Measurements from ENCODE around the gene ZNF488.

ZNF488 gene

GRCh38 chr10:47361293-47361692 lies 22.8 kb downstream of the ZNF488 start:
- no peak overlapping the region for H3K9ac ChIP-seq
- H4K20me1 ChIP-seq (ENCODE audit: insufficient read depth): no peaks in the 10 kb centered on the region
- no peak overlapping the region for H2AFZ ChIP-seq (ENCODE audit: low read depth)
- H3K4me2 ChIP-seq: no peak overlapping the region
- no peaks in the 10 kb centered on the region for H3K4me1 ChIP-seq (ENCODE audit: low read depth, poor library complexity, severe bottlenecking)
- no peak overlapping the region for H3K4me3 ChIP-seq (IDR thresholded peaks at IDR 0.05; ENCODE audit: insufficient read depth, low read depth, low read length)
- H3K27me3 ChIP-seq (ENCODE audit: insufficient read depth, low read depth): no peaks in the 10 kb centered on the region
- no peak overlapping the region for H3K27ac ChIP-seq
- no peaks in the 10 kb centered on the region for H3K36me3 ChIP-seq (ENCODE audit: insufficient read depth)
- peak; percentile 61; the same call in 1 of the 2 replicates for TF ChIP-seq CTCF (conservative IDR thresholded peaks at IDR 0.05; ENCODE audit: low read depth, low read length)
- no peaks in the 10 kb centered on the region for H3K79me2 ChIP-seq (ENCODE audit: insufficient read depth, low read depth)

- H3K27ac ChIP-seq: no peak overlapping the region
- TF ChIP-seq CTCF (conservative IDR thresholded peaks at IDR 0.05; ENCODE audit: low read depth, low read length): no peak
These were observed 23.6 kb downstream of the ZNF488 start for GRCh38 chr10:47360419-47361040.

GRCh38 chr10:47359626-47360418 lies 24.3 kb downstream of the ZNF488 start:
- no peaks in the 10 kb centered on the region for H4K20me1 ChIP-seq (ENCODE audit: insufficient read depth)
- no peak overlapping the region for H3K4me3 ChIP-seq (IDR thresholded peaks at IDR 0.05; ENCODE audit: insufficient read depth, low read depth, low read length)
- no peak overlapping the region for H3K27ac ChIP-seq
- no peak overlapping the region for H3K4me2 ChIP-seq
- H3K4me1 ChIP-seq (ENCODE audit: low read depth, poor library complexity, severe bottlenecking): no peaks in the 10 kb centered on the region
- no peak overlapping the region for H2AFZ ChIP-seq (ENCODE audit: low read depth)
- no peak overlapping the region for H3K9ac ChIP-seq
- H3K79me2 ChIP-seq (ENCODE audit: insufficient read depth, low read depth): no peaks in the 10 kb centered on the region
- H3K27me3 ChIP-seq (ENCODE audit: insufficient read depth, low read depth): no peaks in the 10 kb centered on the region
- no peaks in the 10 kb centered on the region for H3K36me3 ChIP-seq (ENCODE audit: insufficient read depth)
- no peak for TF ChIP-seq CTCF (conservative IDR thresholded peaks at IDR 0.05; ENCODE audit: low read depth, low read length)

More at GRCh38 chr10:47360419-47361040, 23.6 kb downstream of the ZNF488 start:
- Histone ChIP-seq H3K79me2 (ENCODE audit: insufficient read depth, low read depth) (no peaks in the 10 kb centered on the region), H4K20me1 (ENCODE audit: insufficient read depth) (no peaks in the 10 kb centered on the region), H3K36me3 (ENCODE audit: insufficient read depth) (no peaks in the 10 kb centered on the region), H3K27me3 (ENCODE audit: insufficient read depth, low read depth) (no peaks in the 10 kb centered on the region), H3K4me1 (ENCODE audit: low read depth, poor library complexity, severe bottlenecking) (no peaks in the 10 kb centered on the region), H3K4me3 (IDR thresholded peaks at IDR 0.05; ENCODE audit: insufficient read depth, low read depth, low read length) (no peak overlapping the region), H3K9ac (no peak overlapping the region), H2AFZ (ENCODE audit: low read depth) (no peak overlapping the region), H3K4me2 (no peak overlapping the region)

GRCh38 chr10:47359101-47359500 lies 25.0 kb downstream of the ZNF488 start:
- H3K4me3 ChIP-seq (IDR thresholded peaks at IDR 0.05; ENCODE audit: insufficient read depth, low read depth, low read length): no peak overlapping the region
- no peaks in the 10 kb centered on the region for H3K79me2 ChIP-seq (ENCODE audit: insufficient read depth, low read depth)
- H4K20me1 ChIP-seq (ENCODE audit: insufficient read depth): no peaks in the 10 kb centered on the region
- no peaks in the 10 kb centered on the region for H3K36me3 ChIP-seq (ENCODE audit: insufficient read depth)
- no peaks in the 10 kb centered on the region for H3K4me1 ChIP-seq (ENCODE audit: low read depth, poor library complexity, severe bottlenecking)
- H3K9ac ChIP-seq: no peak overlapping the region
- H3K27ac ChIP-seq: no peak overlapping the region
- no peak for TF ChIP-seq CTCF (conservative IDR thresholded peaks at IDR 0.05; ENCODE audit: low read depth, low read length)
- H3K4me2 ChIP-seq: no peak overlapping the region
- H3K27me3 ChIP-seq (ENCODE audit: insufficient read depth, low read depth): no peaks in the 10 kb centered on the region
- no peak overlapping the region for H2AFZ ChIP-seq (ENCODE audit: low read depth)
